DMS79 (cell line): ENCODE results near the gene ANKS3.

ENCODE experiments used
- DNase-seq: peaks from one replicate; lab custom pipeline; 2025; lab: John Stamatoyannopoulos, UW

Gene ANKS3

DNA sequence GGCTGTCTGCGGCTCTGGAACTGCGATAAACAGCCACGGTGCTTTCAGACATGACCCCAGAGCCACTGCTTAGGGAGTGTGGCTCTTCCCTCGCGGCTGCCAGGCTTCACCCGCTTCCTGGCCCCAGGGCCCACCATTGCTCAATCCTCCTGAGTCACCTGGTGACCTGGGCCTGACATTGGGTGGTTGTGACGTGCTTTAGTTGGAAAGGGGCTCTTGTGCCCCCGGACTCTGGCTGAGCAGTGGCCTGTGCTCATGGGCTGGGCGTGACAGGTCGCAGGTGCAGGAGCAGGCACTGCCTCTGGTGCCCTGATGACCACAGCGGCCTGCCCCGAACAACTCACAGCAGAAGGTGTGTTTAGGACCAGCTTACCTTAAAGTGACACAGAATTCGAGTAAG is 49.3 kb downstream of the ANKS3 start:
- DNase-seq: no peak

DNA sequence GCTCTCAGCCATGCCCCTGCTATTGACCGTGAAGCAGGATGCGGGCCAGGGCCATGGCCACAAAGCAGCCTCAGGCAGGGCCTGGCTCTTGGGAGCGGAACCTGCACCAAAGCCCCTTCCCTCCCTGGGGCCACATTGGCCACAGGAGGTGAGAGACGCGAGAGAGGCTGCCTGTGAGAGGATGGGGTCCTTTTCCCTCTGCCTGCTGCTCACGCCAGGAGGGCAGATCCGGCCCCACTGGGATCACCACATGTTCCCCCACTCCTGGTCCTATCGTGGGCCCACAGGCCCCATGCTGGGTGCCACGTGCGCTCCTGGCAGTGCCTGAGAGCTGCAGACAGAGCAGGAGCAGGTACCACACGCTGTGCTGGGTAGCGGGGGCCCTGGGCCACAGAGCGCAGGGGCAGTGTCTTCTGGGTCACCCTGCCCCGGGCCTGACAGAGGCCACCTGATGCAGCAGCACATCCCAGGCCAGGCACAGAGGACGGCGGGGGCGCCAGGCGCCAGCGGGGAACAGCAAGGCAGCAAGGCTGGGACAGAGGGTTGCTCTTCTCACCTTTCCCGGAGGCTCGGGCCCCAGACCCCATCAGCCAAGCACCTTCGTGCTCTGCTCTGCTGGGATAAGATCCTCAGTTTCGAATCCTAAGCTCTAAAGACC is 49.9 kb downstream of the ANKS3 start:
- no peak for DNase-seq

DNA sequence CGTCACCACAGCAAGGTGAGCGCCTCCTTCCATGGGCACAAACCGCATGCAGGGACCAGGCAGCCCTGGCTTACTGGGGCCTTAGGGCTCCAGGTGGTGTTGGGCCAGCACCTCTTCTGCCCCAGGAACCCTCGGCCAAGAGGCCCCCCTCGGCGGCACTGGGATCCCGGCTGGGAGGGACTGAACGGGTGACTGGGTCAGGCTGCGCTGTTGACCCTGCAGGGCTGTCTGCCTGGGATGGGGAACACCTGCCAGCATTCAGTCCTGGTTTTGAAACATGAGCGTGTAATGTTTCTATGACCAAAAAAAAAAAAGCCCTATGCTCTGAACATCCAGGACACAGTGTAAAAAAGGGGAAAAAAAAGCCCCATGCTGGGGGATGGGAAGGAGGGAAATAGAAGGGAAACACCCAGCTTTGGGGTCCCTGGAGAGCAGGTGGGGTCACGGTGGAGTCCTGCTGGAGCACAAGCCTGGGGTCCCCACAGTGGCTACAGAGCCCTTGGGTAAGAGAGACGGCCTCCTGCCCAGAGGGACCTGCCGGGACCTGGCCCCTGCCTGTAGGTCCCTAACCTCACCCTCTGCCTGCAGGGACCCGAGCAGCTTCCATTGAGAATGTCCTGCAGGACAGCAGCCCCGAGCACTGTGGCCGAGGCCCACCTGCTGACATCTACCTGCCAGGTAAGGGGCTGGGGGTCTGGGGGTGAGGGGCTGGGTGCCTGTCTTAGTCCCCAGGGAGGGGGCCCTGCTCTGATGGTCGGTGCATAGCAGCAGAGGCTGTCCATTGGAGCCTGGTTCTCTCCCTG is 50.6 kb downstream of the ANKS3 start:
- no peak for DNase-seq

DNA sequence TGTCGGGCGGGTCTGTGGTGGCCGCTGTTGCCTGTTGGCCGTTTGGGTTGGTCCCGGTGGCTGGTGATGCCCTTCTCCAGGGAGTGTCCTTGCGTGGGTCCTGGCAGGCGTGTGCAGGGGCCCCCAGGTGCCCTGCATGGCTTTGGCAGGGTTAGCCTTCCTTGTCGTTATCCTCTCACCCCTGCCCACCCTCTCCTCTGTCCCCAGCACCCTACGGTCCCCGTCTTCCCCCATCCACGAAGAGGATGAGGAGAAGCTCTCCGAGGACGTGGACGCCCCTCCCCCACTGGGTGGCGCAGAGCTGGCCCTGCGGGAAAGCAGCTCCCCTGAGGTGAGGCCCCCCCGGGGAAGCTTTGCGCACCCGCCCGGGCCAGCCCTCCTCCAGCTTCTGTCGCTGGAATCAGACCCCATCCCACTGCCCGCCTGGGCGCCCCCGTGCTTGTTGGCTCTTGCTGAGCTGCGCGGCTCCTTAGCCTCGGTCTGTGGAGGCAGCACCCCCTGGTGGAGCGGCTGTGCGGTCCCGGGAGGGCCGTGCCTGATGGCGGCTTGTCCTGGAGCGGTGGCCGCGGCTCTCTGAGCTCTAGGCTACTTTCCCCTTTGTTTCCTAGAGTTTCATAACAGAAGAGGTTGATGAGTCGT is 51.3 kb downstream of the ANKS3 start:
- no peak for DNase-seq

DNA sequence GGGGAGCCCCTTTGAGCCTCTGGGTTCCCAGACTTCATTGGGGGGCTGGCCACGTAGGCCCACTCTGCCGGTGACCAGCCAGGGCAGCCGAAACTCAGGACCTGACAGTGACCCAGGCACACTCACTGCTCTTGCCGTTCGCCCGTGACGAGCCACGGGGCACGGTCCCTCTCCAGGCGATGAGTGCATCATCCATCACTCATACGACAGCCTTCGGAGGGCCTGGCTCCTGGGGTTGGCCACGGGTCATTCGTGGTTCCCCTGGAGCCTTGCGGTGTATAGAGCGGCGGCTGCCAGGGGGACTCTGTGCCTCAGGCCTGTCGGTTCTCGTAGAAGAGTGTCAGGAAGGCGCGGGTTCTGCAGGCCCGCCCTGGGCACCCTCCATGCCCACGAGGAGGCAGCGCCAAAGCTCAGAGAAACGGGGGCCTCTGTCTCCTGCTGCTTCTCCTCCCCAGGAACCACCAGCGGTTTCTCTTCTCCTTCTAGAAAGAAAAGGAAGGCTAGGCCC is 51.9 kb downstream of the ANKS3 start:
- no peak for DNase-seq

DNA sequence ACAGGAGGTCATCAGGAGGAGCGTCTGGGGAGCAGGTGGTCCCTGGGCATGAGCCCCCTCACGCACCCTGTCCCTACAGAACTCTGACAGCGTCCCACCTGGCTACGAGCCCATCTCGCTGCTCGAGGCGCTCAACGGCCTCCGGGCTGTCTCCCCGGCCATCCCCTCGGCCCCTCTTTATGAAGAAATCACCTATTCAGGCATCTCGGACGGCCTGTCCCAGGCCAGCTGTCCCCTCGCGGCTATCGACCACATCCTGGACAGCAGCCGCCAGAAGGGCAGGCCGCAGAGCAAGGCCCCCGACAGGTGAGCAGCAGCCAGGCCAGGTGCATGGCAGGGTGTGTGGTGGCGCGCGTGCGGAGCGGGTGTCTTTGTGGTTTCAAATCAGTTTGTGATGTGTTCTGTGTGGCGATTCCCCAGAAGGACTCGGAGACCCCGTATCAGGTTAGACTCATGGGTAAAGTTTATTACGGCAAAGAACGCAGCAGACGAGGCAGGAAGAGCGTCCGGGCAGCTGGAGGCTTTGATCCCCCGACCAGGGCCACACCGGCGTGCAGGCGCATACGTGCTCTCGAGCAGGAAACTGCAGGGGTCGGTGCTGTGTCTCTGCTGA is 52.5 kb downstream of the ANKS3 start:
- no peak for DNase-seq

DNA sequence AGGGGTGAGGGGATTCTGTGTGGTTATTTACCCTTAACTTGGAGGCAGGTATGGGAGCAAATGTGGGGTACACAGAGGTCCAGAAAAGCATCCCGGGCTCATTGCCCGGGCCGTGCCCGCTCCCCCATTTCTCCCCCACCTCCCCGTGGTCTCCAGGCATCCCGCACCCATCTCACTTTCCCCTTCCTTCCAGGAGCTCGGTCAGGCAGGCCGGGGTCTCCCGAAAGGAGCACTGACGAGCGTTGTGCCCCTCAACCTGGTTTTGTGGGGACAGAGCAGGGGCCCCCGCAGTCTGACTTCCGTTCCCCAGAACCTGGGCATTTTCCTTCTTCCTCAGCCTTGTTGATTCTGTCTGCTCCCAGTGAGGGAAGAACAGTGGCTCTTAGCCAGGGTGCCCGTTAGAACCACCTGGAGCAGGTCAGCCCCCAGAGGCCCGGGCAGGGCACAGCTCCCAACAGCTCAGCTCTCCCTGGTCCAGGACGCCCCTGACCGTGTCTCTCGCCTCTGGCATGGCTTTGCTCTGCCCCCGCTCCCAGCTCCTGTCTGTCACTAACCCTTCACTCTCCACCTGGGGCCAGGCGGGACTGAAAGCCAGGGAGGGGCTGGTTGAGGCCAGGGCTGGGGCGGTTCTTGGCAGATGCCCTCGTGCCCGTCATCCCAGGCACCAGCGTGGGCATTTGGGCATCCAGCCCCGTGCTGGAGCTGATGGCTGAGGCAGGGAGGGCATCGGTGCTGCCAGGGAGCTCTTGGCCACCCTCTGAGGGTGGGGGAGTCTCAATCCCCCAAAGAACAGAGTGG is 53.2 kb downstream of the ANKS3 start:
- no peak for DNase-seq

DNA sequence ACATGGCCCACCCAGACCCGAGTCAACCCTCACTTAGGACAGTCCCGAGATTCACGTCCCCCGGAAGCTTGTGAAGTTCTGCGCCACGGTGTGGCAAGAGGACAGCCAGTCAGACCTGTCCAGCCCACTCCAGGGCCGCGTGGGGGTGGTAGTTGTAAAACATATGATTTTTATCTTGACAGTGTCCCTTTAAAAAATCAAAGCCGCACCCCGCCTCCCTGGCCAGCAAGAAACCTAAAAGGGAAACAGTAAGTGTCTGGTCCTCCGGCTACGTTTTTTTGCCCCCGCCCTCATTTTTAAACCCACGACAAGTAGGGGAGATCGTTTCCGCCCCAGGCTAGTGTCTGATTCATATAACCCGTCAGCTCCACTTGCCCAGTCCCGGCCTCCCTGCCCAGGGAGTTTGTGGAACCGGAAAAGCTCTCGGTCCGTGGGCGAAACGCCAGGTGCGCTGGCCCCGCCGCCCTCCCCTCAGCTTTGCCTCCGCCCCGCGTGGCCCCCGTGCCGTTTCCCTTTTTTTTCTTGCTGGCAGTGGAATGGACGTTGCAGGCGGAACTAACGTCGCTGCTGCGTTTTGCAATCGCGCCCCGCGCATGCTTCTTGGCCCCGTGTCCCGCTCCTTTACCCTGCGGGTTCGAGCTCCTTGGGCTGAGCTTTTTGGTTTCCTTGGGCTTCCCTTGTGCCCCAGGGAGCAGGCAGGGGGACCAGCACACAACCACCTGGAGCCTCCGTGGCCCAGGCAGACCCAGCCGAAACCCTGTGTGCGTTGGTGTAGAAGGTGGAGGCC is 54.0 kb downstream of the ANKS3 start:
- DNase-seq: no peak

DNA sequence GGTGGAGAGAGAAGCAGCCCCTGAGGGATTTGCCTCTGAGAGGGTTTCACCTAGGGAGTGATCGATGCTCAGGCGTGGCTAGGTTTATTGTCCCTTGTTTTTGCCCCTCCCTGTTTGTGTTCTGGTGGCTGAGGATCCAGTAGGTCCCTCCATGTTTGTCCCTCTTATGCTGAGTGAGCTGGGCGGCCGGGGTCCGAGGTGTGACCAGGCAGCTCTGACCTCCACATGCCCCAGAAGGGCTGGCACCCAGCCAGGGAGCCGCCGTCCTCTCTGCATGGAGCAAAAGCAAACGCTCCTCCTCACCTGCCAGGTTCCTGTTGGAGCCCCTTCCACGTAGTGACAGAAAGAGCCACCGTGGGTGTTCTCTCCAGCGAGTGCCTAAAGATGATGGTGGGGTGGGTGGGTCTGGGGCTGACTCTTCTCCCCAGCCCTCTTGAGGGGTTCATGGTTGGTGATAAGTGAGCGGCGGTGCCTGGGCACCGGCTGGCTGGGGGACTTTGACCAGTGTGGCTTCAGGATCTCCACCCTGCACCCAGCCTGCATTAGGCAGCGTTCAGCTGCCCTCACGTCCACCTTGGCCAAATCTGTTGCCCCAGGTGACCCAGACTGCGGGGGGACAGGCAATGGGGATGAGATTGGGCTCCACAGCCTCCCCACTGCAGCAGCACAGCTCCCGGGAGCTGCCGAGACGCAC is 54.8 kb downstream of the ANKS3 start:
- no peak for DNase-seq

DNA sequence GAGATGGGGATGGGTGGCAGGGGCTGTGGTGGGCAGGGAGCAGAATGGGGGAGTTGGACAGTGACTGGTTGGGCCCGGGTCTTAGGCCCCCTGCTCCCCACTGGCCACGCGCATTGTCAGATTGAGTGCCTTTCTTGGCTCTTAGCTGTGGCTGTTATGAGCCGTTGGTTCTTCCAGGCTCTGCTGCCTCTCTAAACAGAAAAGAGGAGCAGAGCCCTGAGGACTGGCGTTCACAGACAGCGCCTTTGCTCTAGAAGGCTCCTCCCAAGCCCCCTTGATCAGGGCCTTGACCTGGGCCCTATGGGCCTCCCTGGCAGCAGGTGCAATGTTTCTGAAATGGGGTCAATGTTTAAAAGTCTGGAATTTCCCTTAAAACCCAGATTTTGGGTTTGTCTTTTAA is 55.5 kb downstream of the ANKS3 start:
- no peak for DNase-seq

DNA sequence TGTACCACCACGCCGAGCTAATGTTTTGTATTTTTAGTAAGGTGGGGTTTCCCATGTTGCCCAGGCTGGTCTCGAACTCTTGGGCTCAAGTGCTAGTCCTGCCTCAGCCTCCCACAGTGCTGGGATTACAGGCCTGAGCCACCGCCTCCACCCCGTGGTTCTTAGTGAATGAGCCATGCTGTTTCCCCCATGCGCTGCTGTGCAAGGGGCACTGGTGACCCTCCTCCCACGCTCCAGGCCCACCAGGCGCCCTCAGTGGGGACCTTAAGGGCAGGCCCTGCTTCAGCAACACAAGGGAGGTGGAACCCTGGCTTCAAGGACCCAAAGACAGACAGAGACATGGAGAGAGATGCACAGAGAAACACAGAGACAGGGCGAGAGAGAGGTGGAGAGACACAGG is 56.1 kb downstream of the ANKS3 start:
- no peak for DNase-seq

DNA sequence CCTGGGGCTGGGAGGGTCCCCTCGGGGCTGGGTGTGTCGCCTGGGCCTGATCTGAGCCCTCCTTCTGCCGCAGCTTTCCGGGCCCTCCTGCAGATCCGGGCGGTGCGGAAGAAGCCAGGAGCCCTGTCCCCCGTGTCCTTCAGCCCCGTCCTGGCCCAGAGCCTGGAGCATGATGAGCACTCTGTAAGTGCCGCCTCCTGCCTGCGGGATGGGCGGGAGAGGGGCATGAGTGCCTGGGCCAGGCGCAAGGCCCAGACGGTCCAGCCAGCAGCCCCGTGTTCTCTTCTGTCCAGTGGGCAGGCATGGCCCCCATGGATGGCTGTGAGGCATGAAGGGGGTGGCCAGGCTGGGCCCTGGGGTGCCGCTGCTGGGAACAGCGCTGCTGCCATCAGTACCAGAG is 56.7 kb downstream of the ANKS3 start:
- DNase-seq: no peak

DNA sequence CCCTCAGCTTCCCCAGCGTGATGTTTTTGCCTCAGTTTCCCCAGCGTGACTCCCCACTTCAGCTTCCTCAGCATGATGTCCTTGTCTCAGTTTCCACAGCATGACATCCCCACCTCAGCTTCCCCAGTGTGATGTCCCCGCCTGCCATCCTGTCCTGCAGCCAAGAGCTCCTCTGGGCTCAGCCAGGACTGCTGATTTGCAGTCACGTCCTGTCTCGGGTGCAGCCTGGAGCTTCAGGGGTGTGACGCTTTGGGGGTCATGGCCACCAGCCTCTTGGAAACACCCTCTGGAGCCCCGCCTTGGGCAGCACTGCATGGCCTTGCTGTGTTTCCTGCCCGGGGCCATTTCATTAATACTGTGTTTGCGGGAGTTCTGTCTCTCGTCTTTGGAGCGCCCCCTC is 57.2 kb downstream of the ANKS3 start:
- DNase-seq: no peak

DNA sequence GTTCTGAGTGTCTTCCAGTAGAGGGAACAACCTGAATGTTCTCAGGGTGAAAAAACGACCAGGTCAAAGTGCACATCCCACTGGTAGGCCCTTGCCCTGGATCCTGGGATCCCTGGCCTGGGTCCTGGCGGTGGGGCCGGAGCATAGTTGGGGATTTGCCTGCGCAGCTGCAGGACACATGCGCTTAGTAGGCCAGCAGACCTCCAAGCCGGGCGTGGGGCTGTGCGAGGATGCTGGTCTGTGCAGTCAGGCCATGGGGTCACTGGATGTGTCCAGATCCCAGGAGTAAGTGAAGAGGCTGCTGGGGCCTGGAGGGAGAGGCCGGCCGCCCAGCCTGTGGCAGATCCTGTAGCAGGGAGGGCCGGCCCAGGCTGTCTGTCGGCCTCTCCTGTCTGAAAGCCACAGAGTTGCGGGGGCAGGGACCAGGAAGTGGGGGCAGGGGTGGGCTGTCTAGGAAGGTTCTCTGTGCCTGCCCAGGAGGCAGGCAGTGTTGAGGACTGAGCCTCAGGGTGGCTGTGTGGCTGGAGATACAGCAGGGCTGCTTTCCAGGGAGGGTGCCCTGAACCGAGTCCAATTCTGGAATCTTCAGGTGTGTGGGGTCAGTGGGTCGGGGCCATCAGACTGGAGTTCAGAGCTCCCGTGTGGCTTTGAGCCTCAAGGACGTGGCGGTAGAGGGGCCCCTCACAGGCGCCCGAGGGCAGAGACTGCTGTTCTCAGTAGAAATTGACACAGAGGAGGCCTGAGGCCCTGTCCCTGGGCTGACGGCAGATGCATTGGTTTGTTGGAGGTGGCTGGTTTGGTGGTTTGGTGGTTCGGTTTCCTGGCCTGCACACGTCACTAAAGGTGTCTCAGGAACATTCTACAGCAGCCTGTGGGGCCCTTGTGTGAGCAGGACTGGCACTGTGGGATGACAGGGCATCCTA is 57.9 kb downstream of the ANKS3 start:
- no peak for DNase-seq

DNA sequence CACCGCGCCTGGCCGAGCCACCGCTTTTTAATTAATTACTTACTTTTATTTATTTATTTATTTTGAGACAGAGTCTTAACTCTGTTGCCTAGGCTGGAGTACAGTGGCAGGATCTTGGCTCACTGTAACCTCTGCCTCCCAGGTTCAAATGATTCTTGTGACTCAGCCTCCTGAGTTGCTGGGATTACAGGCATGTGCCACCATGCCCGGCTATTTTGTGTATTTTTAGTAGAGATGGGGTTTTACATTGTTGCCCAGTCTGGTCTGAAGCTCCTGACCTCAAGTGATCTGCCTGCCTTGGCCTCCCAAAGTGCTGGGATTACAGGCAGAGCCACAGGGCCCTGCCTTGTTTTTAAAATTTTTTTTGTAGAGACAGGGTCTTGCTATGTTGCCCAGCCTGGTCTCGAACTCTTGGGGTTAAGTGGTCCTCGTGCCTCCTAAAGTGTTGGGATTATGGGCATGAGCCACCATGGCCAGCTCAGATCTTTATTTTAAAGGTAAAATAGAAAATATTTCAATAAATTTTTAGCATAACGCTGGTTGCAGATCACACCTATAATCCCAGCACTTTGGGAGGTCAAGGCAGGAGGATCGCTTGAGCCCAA is 59.0 kb downstream of the ANKS3 start:
- DNase-seq: no peak

DNA sequence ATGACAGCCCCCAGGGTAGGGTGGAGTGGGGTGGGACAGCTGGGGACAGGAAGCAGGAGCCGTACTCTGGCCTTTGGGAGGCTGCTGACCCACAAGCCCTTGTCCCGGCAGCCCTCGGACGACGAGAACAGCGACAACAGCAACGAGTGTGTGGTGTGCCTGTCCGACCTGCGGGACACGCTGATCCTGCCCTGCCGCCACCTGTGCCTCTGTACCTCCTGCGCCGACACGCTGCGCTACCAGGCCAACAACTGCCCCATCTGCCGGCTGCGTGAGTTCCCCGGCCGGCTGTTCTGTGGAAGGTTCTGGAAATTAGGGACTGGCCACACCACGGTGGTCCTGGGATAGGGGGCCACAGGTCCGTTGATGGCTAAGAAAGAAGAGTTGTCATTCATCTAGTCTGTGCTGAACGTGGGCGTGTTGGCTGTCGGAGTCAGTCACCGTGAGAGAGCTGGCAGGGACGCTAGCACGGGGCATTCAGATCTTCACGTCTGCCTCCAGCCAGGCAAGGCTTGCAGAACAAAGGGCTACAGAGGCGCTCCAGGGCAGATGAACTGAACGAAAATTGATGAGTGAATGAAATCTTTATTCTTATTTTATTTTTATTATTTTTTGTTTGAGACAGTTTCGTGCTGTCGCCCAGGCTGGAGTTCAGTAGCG is 60.6 kb downstream of the ANKS3 start:
- no peak for DNase-seq

DNA sequence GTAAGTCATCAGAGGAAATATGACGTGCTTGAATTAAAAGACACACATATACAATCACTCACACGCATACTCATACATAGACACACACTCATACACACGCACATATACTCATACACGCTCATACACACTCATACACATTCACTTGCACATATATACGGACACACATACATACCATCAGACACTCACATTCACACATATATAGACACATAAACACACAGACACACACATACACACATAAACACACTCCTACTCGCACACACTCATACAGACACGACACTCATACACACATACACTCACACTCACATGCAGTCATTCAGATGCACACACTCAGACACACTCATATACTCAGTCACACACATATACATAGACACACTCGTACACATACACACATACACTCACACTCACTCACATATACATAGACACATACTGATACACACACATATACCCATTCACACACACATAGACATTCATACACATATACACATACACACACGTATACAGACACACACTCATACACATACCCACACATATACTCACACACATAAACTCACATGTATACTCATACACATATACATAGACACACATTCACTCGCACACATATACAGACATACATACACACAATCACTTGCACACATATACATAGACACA is 65.6 kb downstream of the ANKS3 start:
- DNase-seq: no peak
